Sigmoid colon (tissue), 4 donors: ENCODE data around the gene NACAD.

ENCODE experiments used
- EP300 ChIP-seq, 4 donors: sonication (generic); formaldehyde crosslinking; IDR thresholded peaks; one replicate each; pipeline ENCODE4 v1.6.1; 2017; ENCODE audit warnings: antibody characterized with exemption in 4 of 4
- POLR2A ChIP-seq, 2 donors: fragments of 450-650 bp; IDR thresholded peaks; one replicate each; pipeline ENCODE4 v1.6.1; 2016; ENCODE audit warnings: antibody characterized with exemption in 2 of 2, mild to moderate bottlenecking in 2 of 2, moderate library complexity in 2 of 2
- POLR2AphosphoS5 ChIP-seq, 4 donors: sonication (generic); formaldehyde crosslinking; IDR thresholded peaks; one replicate each; pipeline ENCODE4 v1.6.1; 2017; ENCODE audit warnings: antibody characterized with exemption in 4 of 4
- TF ChIP-seq, protein P1 (sequence below), 4 experiments: fragments of 450-650 bp in 3 of 4; fragments of 200-600 bp in 1 of 4; IDR thresholded peaks; one replicate each; pipeline ENCODE4 v1.5.1; 2016 to 2019; ENCODE audit warnings: antibody characterized with exemption in 4 of 4, mild to moderate bottlenecking in 3 of 4, moderate library complexity in 2 of 4

DNA sequence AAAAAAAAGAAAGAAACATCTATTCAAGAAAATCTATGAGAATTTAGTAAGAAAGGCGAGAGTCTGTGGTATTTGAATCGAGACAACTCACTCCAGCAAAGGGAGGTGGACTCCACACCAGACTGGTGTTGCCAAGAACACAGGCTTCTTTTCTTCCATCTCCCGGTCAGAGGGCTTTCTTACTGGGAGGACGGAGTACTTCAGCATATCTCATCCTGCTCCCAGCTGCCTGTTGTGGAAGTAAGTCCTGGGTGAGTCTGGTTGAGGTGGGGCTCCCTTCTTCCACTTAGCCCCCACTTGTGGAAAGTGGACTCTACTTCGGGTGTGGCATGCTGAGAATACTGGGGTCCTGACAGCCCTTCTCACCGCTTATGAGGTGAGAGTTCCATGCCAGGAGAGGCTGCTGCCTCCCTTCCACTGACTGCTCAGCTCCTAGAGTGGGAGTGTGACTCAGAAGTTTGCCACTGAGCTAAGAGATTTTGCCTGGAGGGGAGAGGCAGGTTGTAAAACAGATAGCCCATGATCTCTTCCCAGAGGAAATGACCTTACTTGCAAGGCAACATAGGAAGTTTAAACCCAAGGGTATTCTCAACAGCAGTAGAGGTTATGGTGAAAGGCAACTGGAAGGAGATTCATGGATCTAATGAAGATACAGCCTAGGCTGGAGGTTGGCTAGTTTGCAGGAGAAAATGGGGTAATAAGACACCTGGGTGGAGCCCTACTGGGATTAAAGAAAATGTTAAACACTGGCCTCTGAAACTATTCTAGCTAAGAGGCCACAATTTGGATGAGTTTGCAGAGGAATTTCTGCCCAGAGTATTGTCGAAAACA lies 3.5 kb upstream of the NACAD start:
- TF ChIP-seq, protein P1, sequence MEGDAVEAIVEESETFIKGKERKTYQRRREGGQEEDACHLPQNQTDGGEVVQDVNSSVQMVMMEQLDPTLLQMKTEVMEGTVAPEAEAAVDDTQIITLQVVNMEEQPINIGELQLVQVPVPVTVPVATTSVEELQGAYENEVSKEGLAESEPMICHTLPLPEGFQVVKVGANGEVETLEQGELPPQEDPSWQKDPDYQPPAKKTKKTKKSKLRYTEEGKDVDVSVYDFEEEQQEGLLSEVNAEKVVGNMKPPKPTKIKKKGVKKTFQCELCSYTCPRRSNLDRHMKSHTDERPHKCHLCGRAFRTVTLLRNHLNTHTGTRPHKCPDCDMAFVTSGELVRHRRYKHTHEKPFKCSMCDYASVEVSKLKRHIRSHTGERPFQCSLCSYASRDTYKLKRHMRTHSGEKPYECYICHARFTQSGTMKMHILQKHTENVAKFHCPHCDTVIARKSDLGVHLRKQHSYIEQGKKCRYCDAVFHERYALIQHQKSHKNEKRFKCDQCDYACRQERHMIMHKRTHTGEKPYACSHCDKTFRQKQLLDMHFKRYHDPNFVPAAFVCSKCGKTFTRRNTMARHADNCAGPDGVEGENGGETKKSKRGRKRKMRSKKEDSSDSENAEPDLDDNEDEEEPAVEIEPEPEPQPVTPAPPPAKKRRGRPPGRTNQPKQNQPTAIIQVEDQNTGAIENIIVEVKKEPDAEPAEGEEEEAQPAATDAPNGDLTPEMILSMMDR (IDR thresholded peaks at IDR 0.05): no peak
- no peak for TF ChIP-seq POLR2A (IDR thresholded peaks at IDR 0.05)
- TF ChIP-seq POLR2AphosphoS5 (IDR thresholded peaks at IDR 0.05): no peak
- no peak for TF ChIP-seq EP300 (IDR thresholded peaks at IDR 0.05)
